Peyer's patch (tissue), 4 donors: ENCODE data around the gene ARRB2. TPM values are rescaled to one million over a fixed set of nuclear protein-coding genes. Genes with fewer than 3 reads are reported as not detected.

Experiments
- DNase-seq, 3 donors: peaks; one replicate each; pipeline ENCODE4 v3.0.0-alpha.2; 2017 to 2019
- H3K27ac ChIP-seq, 4 donors: fragments of 200-600 bp; sonication (generic); one replicate each; pipeline ENCODE4 v1.5.1; 2016 to 2019
- H3K27me3 ChIP-seq, 2 donors: fragments of 200-600 bp; sonication (generic); one replicate each; pipeline ENCODE4 v1.5.1; 2019
- H3K36me3 ChIP-seq, 3 donors: fragments of 200-600 bp; sonication (generic); one replicate each; pipeline ENCODE4 v1.5.1; 2016 to 2019
- H3K4me1 ChIP-seq, 4 donors: fragments of 200-600 bp; sonication (generic); one replicate each; pipeline ENCODE4 v1.5.1; 2016 to 2019
- H3K4me3 ChIP-seq, 4 donors: fragments of 200-600 bp; sonication (generic); 1 replicate in 3 of 4; 2 replicates in 1 of 4; pipeline ENCODE4 v1.5.1; 2016 to 2019; ENCODE audit warnings: mild to moderate bottlenecking in 1 of 4
- H3K9me3 ChIP-seq, 4 donors: fragments of 200-600 bp; sonication (generic); one replicate each; pipeline ENCODE4 v1.5.1; 2016 to 2019; ENCODE audit warnings: mild to moderate bottlenecking in 1 of 4
- CTCF ChIP-seq, 6 experiments: fragments of 450-650 bp in 4 of 6; fragments of 200-600 bp in 2 of 6; sonication (generic) in 1 of 6; IDR thresholded peaks; one replicate each; pipeline ENCODE4 v1.5.1; 2017 to 2019; ENCODE audit warnings: antibody characterized with exemption in 6 of 6, mild to moderate bottlenecking in 3 of 6, moderate library complexity in 1 of 6
- POLR2A ChIP-seq, 2 donors: fragments of 450-650 bp; IDR thresholded peaks; one replicate each; pipeline ENCODE4 v1.5.1; 2017; ENCODE audit warnings: antibody characterized with exemption in 2 of 2, mild to moderate bottlenecking in 2 of 2, moderate library complexity in 2 of 2
- total RNA-seq, 4 donors: library from RNA; depleted of rRNA; stranded (reverse); fragments of >200 nt; gene quantifications; one replicate each; pipeline ENCODE4 v1.1.0, GENCODE V29; 2016

Gene ARRB2
- total RNA-seq, 4 donors from 2014 or later = 59.2 to 163 (median 73.8) TPM

- peak overlapping the region in 1 of 4 donors; percentile 79 for H3K27ac ChIP-seq
Observed at GRCh38 chr17:4720787-4721186, 10.4 kb downstream of the ARRB2 start.

GRCh38 chr17:4721203-4722135 is 11.0 kb downstream of the ARRB2 start:
- no peaks in the 10 kb centered on the region for H3K27me3 ChIP-seq
- peak overlapping the region; percentile 17 to 79 (median 52) for H3K27ac ChIP-seq
- H3K36me3 ChIP-seq = peaks cover 0 to 41% (median 0%) of the 10 kb centered on the region in 3 donors
- no peaks in the 10 kb centered on the region for H3K9me3 ChIP-seq
- no peak overlapping the region for H3K4me3 ChIP-seq
- H3K4me1 ChIP-seq = peaks cover 0 to 15% (median 2%) of the 10 kb centered on the region in 4 donors
- peak; percentile 78 to 88 (median 84) for DNase-seq
- no peak for TF ChIP-seq CTCF (IDR thresholded peaks at IDR 0.05)
- TF ChIP-seq POLR2A (IDR thresholded peaks at IDR 0.05) = no peak

More at GRCh38 chr17:4720787-4721186, 10.4 kb downstream of the ARRB2 start:
- peaks cover 0 to 15% (median 2%) of the 10 kb centered on the region in 4 donors for H3K4me1 ChIP-seq
- DNase-seq = no peak
- no peak for TF ChIP-seq POLR2A (IDR thresholded peaks at IDR 0.05)
- H3K9me3 ChIP-seq = no peaks in the 10 kb centered on the region
- H3K27me3 ChIP-seq = no peaks in the 10 kb centered on the region
- peaks cover 0 to 46% (median 0%) of the 10 kb centered on the region in 3 donors for H3K36me3 ChIP-seq
- no peak overlapping the region for H3K4me3 ChIP-seq

- Histone ChIP-seq H3K27me3 (no peaks in the 10 kb centered on the region), H3K27ac (no peak overlapping the region), H3K9me3 (no peaks in the 10 kb centered on the region), H3K36me3 (peaks cover 0 to 28% (median 0%) of the 10 kb centered on the region in 3 donors), H3K4me1 (peaks cover 0 to 15% (median 2%) of the 10 kb centered on the region in 4 donors), H3K4me3 (no peak overlapping the region)
- TF ChIP-seq CTCF (IDR thresholded peaks at IDR 0.05) (no peak), POLR2A (IDR thresholded peaks at IDR 0.05) (no peak)
- no peak for DNase-seq
Observed at GRCh38 chr17:4722678-4723240, 12.3 kb downstream of the ARRB2 start.

GRCh38 chr17:4724650-4725049 is 14.2 kb downstream of the ARRB2 start:
- no peak overlapping the region for H3K27ac ChIP-seq
- TF ChIP-seq CTCF (IDR thresholded peaks at IDR 0.05) (no peak), POLR2A (IDR thresholded peaks at IDR 0.05) (no peak)
- H3K36me3 ChIP-seq = peaks cover 0 to 13% (median 0%) of the 10 kb centered on the region in 3 donors
- no peaks in the 10 kb centered on the region for H3K9me3 ChIP-seq
- no peaks in the 10 kb centered on the region for H3K27me3 ChIP-seq
- no peak for DNase-seq
- peaks cover 0 to 15% (median 2%) of the 10 kb centered on the region in 4 donors for H3K4me1 ChIP-seq
- H3K4me3 ChIP-seq = no peak overlapping the region

GRCh38 chr17:4725646-4726310 is 15.3 kb downstream of the ARRB2 start:
- no peak overlapping the region for H3K4me3 ChIP-seq
- TF ChIP-seq CTCF (IDR thresholded peaks at IDR 0.05) = no peak
- TF ChIP-seq POLR2A (IDR thresholded peaks at IDR 0.05) = no peak
- peaks cover 0 to 1% (median 0%) of the 10 kb centered on the region in 3 donors for H3K36me3 ChIP-seq
- no peaks in the 10 kb centered on the region for H3K9me3 ChIP-seq
- peaks cover 0 to 18% (median 2%) of the 10 kb centered on the region in 4 donors for H3K4me1 ChIP-seq
- DNase-seq = no peak
- H3K27ac ChIP-seq = no peak overlapping the region
- no peaks in the 10 kb centered on the region for H3K27me3 ChIP-seq
